Calu3 (cell line): ENCODE measurements around the gene SLC66A1. TPM values are rescaled to one million over a fixed set of nuclear protein-coding genes. Genes with fewer than 3 reads are reported as not detected.

ENCODE experiments used
- BruUV-seq: library from RNA; stranded (reverse); fragments of 400-500 nt; replicated peaks from 2 replicates; lab custom pipeline; 2021; lab: Mats Ljungman, UMichigan
- CTCF ChIA-PET: fragments of 300-600 bp; sonication (Branson Sonifier 250); formaldehyde crosslinking; loops from one replicate; lab custom pipeline; 2022; ENCODE audit warnings: antibody characterized with exemption; lab: Charles Lee
- DNase-seq: peaks from one replicate; pipeline ENCODE4 v3.0.0; 2022
- H3K27ac Mint-ChIP-seq: one replicate; pipeline ENCODE4 v1.8.0; 2022; ENCODE audit warnings: mixed read lengths; ENCODE audit not compliant: unreplicated experiment
- H3K27me3 Mint-ChIP-seq: one replicate; pipeline ENCODE4 v1.8.0; 2022; ENCODE audit warnings: mixed read lengths; ENCODE audit not compliant: unreplicated experiment
- H3K36me3 Mint-ChIP-seq: one replicate; pipeline ENCODE4 v1.8.0; 2022; ENCODE audit warnings: mild to moderate bottlenecking, moderate library complexity, mixed read lengths; ENCODE audit not compliant: insufficient read depth, unreplicated experiment
- H3K4me1 Mint-ChIP-seq: one replicate; pipeline ENCODE4 v1.8.0; 2022; ENCODE audit warnings: mild to moderate bottlenecking, low read depth, mixed read lengths; ENCODE audit not compliant: unreplicated experiment
- H3K4me3 Mint-ChIP-seq: one replicate; pipeline ENCODE4 v1.8.0; 2022; ENCODE audit warnings: mild to moderate bottlenecking, low read depth, moderate library complexity, mixed read lengths; ENCODE audit not compliant: unreplicated experiment
- H3K9me3 Mint-ChIP-seq: one replicate; pipeline ENCODE4 v1.8.0; 2022; ENCODE audit warnings: low read depth, mixed read lengths; ENCODE audit not compliant: unreplicated experiment
- CTCF ChIP-seq: fragments of 200-600 bp; IDR thresholded peaks from one replicate; pipeline ENCODE4 v1.8.0; 2022; ENCODE audit warnings: antibody characterized with exemption; ENCODE audit not compliant: unreplicated experiment
- intact Hi-C: fragments of 100-400 bp; cut with micrococcal nuclease; formaldehyde crosslinking; loops from one replicate; pipeline ENCODE4 v1.10.0; 2022; ENCODE audit not compliant: unreplicated experiment
- total RNA-seq: library from RNA; stranded (reverse); gene quantifications from 2 replicates; pipeline ENCODE4 v1.2.3, GENCODE V29; 2022

Gene SLC66A1
- total RNA-seq, 1 experiment from 2014 or later: 10.0 TPM

- CTCF ChIA-PET: no interaction called here
- intact Hi-C loops: no loop called here
- peaks cover 8% of the 10 kb centered on the region for H3K36me3 Mint-ChIP-seq
- TF ChIP-seq CTCF: no peak
- no TSS peak for BruUV-seq
- H3K27me3 Mint-ChIP-seq: no peaks in the 10 kb centered on the region
- no peaks in the 10 kb centered on the region for H3K4me1 Mint-ChIP-seq
- H3K27ac Mint-ChIP-seq: no peak overlapping the region
- no peak overlapping the region for H3K4me3 Mint-ChIP-seq
- DNase-seq: no peak
- H3K9me3 Mint-ChIP-seq: no peaks in the 10 kb centered on the region
Observed at GRCh38 chr1:19375631-19376400, 63.7 kb downstream of the SLC66A1 start.

GRCh38 chr1:19376428-19377372, 64.6 kb downstream of the SLC66A1 start:
- no peak overlapping the region for H3K27ac Mint-ChIP-seq
- no peaks in the 10 kb centered on the region for H3K4me1 Mint-ChIP-seq
- TF ChIP-seq CTCF: no peak
- TSS peak; percentile 19 for BruUV-seq
- H3K36me3 Mint-ChIP-seq: peaks cover 8% of the 10 kb centered on the region
- no peaks in the 10 kb centered on the region for H3K9me3 Mint-ChIP-seq
- CTCF ChIA-PET: interaction anchor here (1.0 kb wide), 1 partner anchor 9 kb away, joined by 3 read pairs; no protein-coding TSS in a partner anchor
- no peaks in the 10 kb centered on the region for H3K27me3 Mint-ChIP-seq
- no peak for DNase-seq
- intact Hi-C loops: no loop called here
- no peak overlapping the region for H3K4me3 Mint-ChIP-seq

- Mint-ChIP-seq H3K4me1 (no peaks in the 10 kb centered on the region), H3K27ac (no peak overlapping the region), H3K4me3 (no peak overlapping the region), H3K27me3 (no peaks in the 10 kb centered on the region), H3K9me3 (no peaks in the 10 kb centered on the region), H3K36me3 (peaks cover 8% of the 10 kb centered on the region)
- intact Hi-C loops: no loop called here
- no peak for DNase-seq
- no TSS peak for BruUV-seq
- CTCF ChIA-PET: no interaction called here
- no peak for TF ChIP-seq CTCF
Observed at GRCh38 chr1:19377812-19378718, 65.9 kb downstream of the SLC66A1 start.

Other genes starting within 250 kb of the SLC66A1 start
- 123 and 134 TPM in 2 replicates for gene UBR4, start 102.1 kb upstream of the SLC66A1 start, total RNA-seq
- gene EMC1, start 60.8 kb upstream of the SLC66A1 start, total RNA-seq: 50.9 and 53.4 TPM in 2 replicates
- 37.0 and 41.4 TPM in 2 replicates for gene MRTO4, start 60.5 kb upstream of the SLC66A1 start, total RNA-seq
- 1.7 and 2.2 TPM in 2 replicates for gene AKR7A3, start 23.6 kb upstream of the SLC66A1 start, total RNA-seq
- 25.7 and 26.3 TPM in 2 replicates for gene AKR7A2, start 182 bp upstream of the SLC66A1 start, total RNA-seq
- 198 and 207 TPM in 2 replicates for gene CAPZB, start 173.2 kb downstream of the SLC66A1 start, total RNA-seq